ENCODE data around the gene MPZL1. TPM values are rescaled to one million over a fixed set of nuclear protein-coding genes. Genes with fewer than 3 reads are reported as not detected.

MPZL1 gene
- total and polyA plus RNA-seq, 2 of the 13 experiments (the other 11 are each of a cell fraction or from before 2014, with no cell fraction given): 38.0 to 68.7 TPM

DNA sequence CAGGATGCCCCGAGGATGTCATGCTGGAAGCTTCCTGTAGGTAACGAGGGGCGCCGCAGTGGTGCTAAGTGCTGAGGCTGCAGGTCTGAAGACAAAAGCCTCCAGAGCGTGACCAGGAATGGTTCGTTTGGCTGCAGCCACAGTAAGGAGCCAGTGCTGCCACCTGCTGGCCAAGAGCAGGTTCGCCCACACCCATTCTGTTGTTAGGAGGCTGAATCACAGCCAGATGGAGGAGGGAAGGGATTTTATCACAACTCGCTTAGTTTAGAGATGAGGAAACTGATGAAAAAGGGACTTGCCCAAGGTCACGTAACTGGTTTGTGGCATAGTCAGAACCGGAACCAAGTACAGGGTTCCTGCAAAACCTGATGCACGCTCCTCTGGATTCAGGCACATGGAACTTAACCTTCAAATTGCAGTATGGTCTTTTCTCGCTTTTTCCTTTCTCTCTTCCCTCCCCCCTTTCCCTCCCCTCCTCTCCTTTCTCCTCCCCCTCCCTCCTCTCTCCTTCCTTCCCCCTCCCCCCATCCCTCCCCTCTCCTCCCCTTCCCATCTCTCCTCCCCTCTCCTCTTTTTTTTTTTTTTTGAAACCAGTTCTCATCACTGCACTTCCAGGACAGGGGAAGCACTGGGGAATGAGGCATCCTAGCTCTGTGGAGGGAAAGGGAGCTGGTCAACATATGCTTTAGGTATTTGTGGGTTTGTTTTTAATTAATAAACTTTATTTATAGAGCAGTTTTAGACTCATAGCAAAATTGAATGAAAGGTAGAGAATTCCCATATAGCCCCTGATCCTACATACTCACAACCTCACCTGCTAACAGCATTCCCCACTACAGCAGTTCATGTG, 81.8 kb downstream of the MPZL1 start (continued):
- TF ChIP-seq, protein P1, sequence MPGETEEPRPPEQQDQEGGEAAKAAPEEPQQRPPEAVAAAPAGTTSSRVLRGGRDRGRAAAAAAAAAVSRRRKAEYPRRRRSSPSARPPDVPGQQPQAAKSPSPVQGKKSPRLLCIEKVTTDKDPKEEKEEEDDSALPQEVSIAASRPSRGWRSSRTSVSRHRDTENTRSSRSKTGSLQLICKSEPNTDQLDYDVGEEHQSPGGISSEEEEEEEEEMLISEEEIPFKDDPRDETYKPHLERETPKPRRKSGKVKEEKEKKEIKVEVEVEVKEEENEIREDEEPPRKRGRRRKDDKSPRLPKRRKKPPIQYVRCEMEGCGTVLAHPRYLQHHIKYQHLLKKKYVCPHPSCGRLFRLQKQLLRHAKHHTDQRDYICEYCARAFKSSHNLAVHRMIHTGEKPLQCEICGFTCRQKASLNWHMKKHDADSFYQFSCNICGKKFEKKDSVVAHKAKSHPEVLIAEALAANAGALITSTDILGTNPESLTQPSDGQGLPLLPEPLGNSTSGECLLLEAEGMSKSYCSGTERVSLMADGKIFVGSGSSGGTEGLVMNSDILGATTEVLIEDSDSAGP (CRISPR knock-in tag; IDR thresholded peaks at IDR 0.05; ENCODE audit: borderline replicate concordance): peak; percentile 36; the same call in 1 of the 2 replicates
- TF ChIP-seq, protein P2, sequence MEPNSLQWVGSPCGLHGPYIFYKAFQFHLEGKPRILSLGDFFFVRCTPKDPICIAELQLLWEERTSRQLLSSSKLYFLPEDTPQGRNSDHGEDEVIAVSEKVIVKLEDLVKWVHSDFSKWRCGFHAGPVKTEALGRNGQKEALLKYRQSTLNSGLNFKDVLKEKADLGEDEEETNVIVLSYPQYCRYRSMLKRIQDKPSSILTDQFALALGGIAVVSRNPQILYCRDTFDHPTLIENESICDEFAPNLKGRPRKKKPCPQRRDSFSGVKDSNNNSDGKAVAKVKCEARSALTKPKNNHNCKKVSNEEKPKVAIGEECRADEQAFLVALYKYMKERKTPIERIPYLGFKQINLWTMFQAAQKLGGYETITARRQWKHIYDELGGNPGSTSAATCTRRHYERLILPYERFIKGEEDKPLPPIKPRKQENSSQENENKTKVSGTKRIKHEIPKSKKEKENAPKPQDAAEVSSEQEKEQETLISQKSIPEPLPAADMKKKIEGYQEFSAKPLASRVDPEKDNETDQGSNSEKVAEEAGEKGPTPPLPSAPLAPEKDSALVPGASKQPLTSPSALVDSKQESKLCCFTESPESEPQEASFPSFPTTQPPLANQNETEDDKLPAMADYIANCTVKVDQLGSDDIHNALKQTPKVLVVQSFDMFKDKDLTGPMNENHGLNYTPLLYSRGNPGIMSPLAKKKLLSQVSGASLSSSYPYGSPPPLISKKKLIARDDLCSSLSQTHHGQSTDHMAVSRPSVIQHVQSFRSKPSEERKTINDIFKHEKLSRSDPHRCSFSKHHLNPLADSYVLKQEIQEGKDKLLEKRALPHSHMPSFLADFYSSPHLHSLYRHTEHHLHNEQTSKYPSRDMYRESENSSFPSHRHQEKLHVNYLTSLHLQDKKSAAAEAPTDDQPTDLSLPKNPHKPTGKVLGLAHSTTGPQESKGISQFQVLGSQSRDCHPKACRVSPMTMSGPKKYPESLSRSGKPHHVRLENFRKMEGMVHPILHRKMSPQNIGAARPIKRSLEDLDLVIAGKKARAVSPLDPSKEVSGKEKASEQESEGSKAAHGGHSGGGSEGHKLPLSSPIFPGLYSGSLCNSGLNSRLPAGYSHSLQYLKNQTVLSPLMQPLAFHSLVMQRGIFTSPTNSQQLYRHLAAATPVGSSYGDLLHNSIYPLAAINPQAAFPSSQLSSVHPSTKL (CRISPR knock-in tag; IDR thresholded peaks at IDR 0.05): peak; percentile 44
- TF ChIP-seq ZNF570 (CRISPR knock-in tag; IDR thresholded peaks at IDR 0.05; ENCODE audit: borderline replicate concordance) (no peak), MAFG (CRISPR knock-in tag; IDR thresholded peaks at IDR 0.05) (peak; percentile 83; the same call in 1 of the 2 replicates), PCBP2 (optimal IDR thresholded peaks at IDR 0.05; ENCODE audit: low read depth, low read length, poor library complexity, severe bottlenecking) (peak; percentile 95), ZNF629 (CRISPR knock-in tag; conservative IDR thresholded peaks at IDR 0.05) (no peak), NFE2 (CRISPR knock-in tag; IDR thresholded peaks at IDR 0.05) (no peak), ZMYM3 (CRISPR knock-in tag; IDR thresholded peaks at IDR 0.05) (no peak; the same call in 1 of the 2 replicates), ONECUT2 (CRISPR knock-in tag; IDR thresholded peaks at IDR 0.05) (0 out of 2 replicates have a peak, but pooled peaks have one; percentile 28), SKI (IDR thresholded peaks at IDR 0.05; ENCODE audit: partially characterized antibody) (peak; percentile 22), KDM4B (CRISPR knock-in tag; IDR thresholded peaks at IDR 0.05) (peak; percentile 65; the same call in 1 of the 2 replicates), MIXL1 (CRISPR knock-in tag; IDR thresholded peaks at IDR 0.05) (peak; percentile 56; the same call in 1 of the 2 replicates), RORA (CRISPR knock-in tag; IDR thresholded peaks at IDR 0.05) (no peak), POLR2AphosphoS5 (IDR thresholded peaks at IDR 0.05; ENCODE audit: low read depth, low read length) (no peak), POGZ (CRISPR knock-in tag; IDR thresholded peaks at IDR 0.05) (peak; percentile 71), SOX5 (CRISPR knock-in tag; IDR thresholded peaks at IDR 0.05; ENCODE audit: borderline replicate concordance) (peak; percentile 83), RFX5 (IDR thresholded peaks at IDR 0.05; ENCODE audit: low read depth, low read length) (peak; percentile 41; the same call in 1 of the 2 replicates), ZNF263 (CRISPR knock-in tag; IDR thresholded peaks at IDR 0.05) (peak; percentile 61; the same call in 1 of the 2 replicates), MYC (CRISPR knock-in tag; IDR thresholded peaks at IDR 0.05; ENCODE audit: borderline replicate concordance) (peak; percentile 63; the same call in 1 of the 2 replicates), HNRNPLL (IDR thresholded peaks at IDR 0.05; ENCODE audit: low read depth, low read length, poor library complexity, severe bottlenecking) (no peak), ZBTB21 (CRISPR knock-in tag; IDR thresholded peaks at IDR 0.05) (no peak)
- TF ChIP-seq, protein P3, sequence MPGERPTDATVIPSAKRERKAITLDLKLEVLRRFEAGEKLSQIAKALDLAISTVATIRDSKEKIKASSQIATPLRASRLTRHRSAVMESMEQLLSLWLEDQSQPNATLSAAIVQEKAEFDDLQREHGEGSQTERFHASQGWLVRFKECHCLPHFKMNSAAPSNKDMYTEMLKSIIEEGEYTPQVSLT (CRISPR knock-in tag; IDR thresholded peaks at IDR 0.05; ENCODE audit: borderline replicate concordance, low read depth): no peak
- TF ChIP-seq, protein P4, sequence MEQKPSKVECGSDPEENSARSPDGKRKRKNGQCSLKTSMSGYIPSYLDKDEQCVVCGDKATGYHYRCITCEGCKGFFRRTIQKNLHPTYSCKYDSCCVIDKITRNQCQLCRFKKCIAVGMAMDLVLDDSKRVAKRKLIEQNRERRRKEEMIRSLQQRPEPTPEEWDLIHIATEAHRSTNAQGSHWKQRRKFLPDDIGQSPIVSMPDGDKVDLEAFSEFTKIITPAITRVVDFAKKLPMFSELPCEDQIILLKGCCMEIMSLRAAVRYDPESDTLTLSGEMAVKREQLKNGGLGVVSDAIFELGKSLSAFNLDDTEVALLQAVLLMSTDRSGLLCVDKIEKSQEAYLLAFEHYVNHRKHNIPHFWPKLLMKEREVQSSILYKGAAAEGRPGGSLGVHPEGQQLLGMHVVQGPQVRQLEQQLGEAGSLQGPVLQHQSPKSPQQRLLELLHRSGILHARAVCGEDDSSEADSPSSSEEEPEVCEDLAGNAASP (CRISPR knock-in tag; IDR thresholded peaks at IDR 0.05; ENCODE audit: borderline replicate concordance): 0 out of 2 replicates have a peak, but pooled peaks have one; percentile 34
